Suprapubic skin (tissue), 4 donors: ENCODE measurements around the gene PXMP4. TPM values are rescaled to one million over a fixed set of nuclear protein-coding genes. Genes with fewer than 3 reads are reported as not detected.
A peak's percentile ranks its signal among the peaks of the same experiment; 100 is the strongest.

Source experiments
- DNase-seq, 2 donors: peaks; one replicate each; pipeline ENCODE4 v3.0.0-alpha.2; 2019; ENCODE audit warnings: low spot score in 2 of 2
- H3K27ac ChIP-seq: fragments of 200-600 bp; sonication (generic); one replicate; pipeline ENCODE4 v1.5.1; 2019
- H3K27me3 ChIP-seq: fragments of 200-600 bp; sonication (generic); one replicate; pipeline ENCODE4 v1.5.1; 2019
- H3K36me3 ChIP-seq: fragments of 200-600 bp; sonication (generic); one replicate; pipeline ENCODE4 v1.5.1; 2019
- H3K4me1 ChIP-seq: fragments of 200-600 bp; sonication (generic); one replicate; pipeline ENCODE4 v1.5.1; 2019
- H3K4me3 ChIP-seq: fragments of 200-600 bp; sonication (generic); one replicate; pipeline ENCODE4 v1.5.1; 2019; ENCODE audit warnings: mild to moderate bottlenecking
- H3K9me3 ChIP-seq: fragments of 200-600 bp; sonication (generic); one replicate; pipeline ENCODE4 v1.5.1; 2019
- CTCF ChIP-seq, 2 donors: fragments of 200-600 bp in 1 of 2; fragments of 450-650 bp in 1 of 2; sonication (generic) in 1 of 2; IDR thresholded peaks; one replicate each; pipeline ENCODE4 v1.5.1; 2016 to 2019; ENCODE audit warnings: antibody characterized with exemption in 2 of 2, mild to moderate bottlenecking in 1 of 2, moderate library complexity in 1 of 2
- EP300 ChIP-seq: sonication (generic); formaldehyde crosslinking; IDR thresholded peaks from one replicate; pipeline ENCODE4 v1.6.1; 2017; ENCODE audit warnings: antibody characterized with exemption
- POLR2A ChIP-seq, 2 donors: fragments of 450-650 bp; IDR thresholded peaks; one replicate each; pipeline ENCODE4 v1.6.1; 2017; ENCODE audit warnings: antibody characterized with exemption in 2 of 2, mild to moderate bottlenecking in 2 of 2, moderate library complexity in 2 of 2
- POLR2AphosphoS5 ChIP-seq, 3 donors: sonication (generic); formaldehyde crosslinking; IDR thresholded peaks; one replicate each; pipeline ENCODE4 v1.6.1; 2017; ENCODE audit warnings: antibody characterized with exemption in 3 of 3
- WGBS: methylation state at CpG from one replicate; pipeline ENCODE4 v1.1.5; 2018; 5-methylcytosine and 5-hydroxymethylcytosine counted together
- total RNA-seq, 4 donors: library from RNA; depleted of rRNA; stranded (reverse); fragments of >200 nt; gene quantifications; one replicate each; pipeline ENCODE4 v1.1.0, GENCODE V29; 2016

PXMP4 gene
- total RNA-seq, 4 donors from 2014 or later = 8.7 to 32.4 (median 24.3) TPM

- no peaks in the 10 kb centered on the region for H3K27me3 ChIP-seq
- peaks cover 53% of the 10 kb centered on the region for H3K4me1 ChIP-seq
- no peak for DNase-seq
- peaks cover 4% of the 10 kb centered on the region for H3K36me3 ChIP-seq
- no peaks in the 10 kb centered on the region for H3K9me3 ChIP-seq
- H3K27ac ChIP-seq = peak overlapping the region; percentile 91
- TF ChIP-seq EP300 (no peak), POLR2AphosphoS5 (IDR thresholded peaks at IDR 0.05) (peak in 1 of 3 donors; percentile 25)
- H3K4me3 ChIP-seq = peak overlapping the region; percentile 83
- 32% methylated on average over 16 of the region's 16 CpGs for WGBS
Observed at GRCh38 chr20:33675136-33675959, 44.8 kb downstream of the PXMP4 start.

- Histone ChIP-seq H3K27ac (peak within 1 kb of the TSS; percentile 91), H3K4me1 (peaks cover 57% of the 10 kb centered on the region), H3K27me3 (no peaks in the 10 kb centered on the region), H3K9me3 (no peaks in the 10 kb centered on the region), H3K4me3 (peak within 1 kb of the TSS; percentile 83), H3K36me3 (peaks cover 4% of the 10 kb centered on the region)
- WGBS = 11% methylated on average over 23 of the region's 73 CpGs
- TF ChIP-seq POLR2AphosphoS5 (IDR thresholded peaks at IDR 0.05) (no peak), POLR2A (IDR thresholded peaks at IDR 0.05) (no peak), EP300 (no peak)
- DNase-seq = peak; percentile 89 to 90
Observed at GRCh38 chr20:33674294-33675135, 45.6 kb downstream of the PXMP4 start, which contains the start of gene NECAB3. TSS of gene NECAB3 (minus strand) at chr20:33674428. CDS start at chr20:33674352, 76 bp downstream.

GRCh38 chr20:33673410-33674293, 46.5 kb downstream of the PXMP4 start:
- H3K4me3 ChIP-seq = peak overlapping the region; percentile 83
- H3K9me3 ChIP-seq = no peaks in the 10 kb centered on the region
- TF ChIP-seq EP300 = no peak
- no peak for TF ChIP-seq CTCF (IDR thresholded peaks at IDR 0.05)
- no peak for TF ChIP-seq POLR2A (IDR thresholded peaks at IDR 0.05)
- TF ChIP-seq POLR2AphosphoS5 (IDR thresholded peaks at IDR 0.05) = no peak
- H3K4me1 ChIP-seq = peaks cover 61% of the 10 kb centered on the region
- peaks cover 4% of the 10 kb centered on the region for H3K36me3 ChIP-seq
- H3K27ac ChIP-seq = peak overlapping the region; percentile 91
- 30% methylated on average over 20 of the region's 29 CpGs for WGBS
- no peak for DNase-seq
- no peaks in the 10 kb centered on the region for H3K27me3 ChIP-seq

- no peak for DNase-seq
- Histone ChIP-seq H3K36me3 (peaks cover 4% of the 10 kb centered on the region), H3K27ac (no peak overlapping the region), H3K4me1 (peaks cover 64% of the 10 kb centered on the region), H3K9me3 (no peaks in the 10 kb centered on the region), H3K4me3 (peak overlapping the region; percentile 83), H3K27me3 (no peaks in the 10 kb centered on the region)
- 72% methylated on average over 4 of the region's 4 CpGs for WGBS
- no peak for TF ChIP-seq EP300
- TF ChIP-seq CTCF (IDR thresholded peaks at IDR 0.05) = no peak
- TF ChIP-seq POLR2A (IDR thresholded peaks at IDR 0.05) = no peak
- TF ChIP-seq POLR2AphosphoS5 (IDR thresholded peaks at IDR 0.05) = no peak
Observed at GRCh38 chr20:33673114-33673409, 47.0 kb downstream of the PXMP4 start.

GRCh38 chr20:33672426-33673113, 47.5 kb downstream of the PXMP4 start:
- Histone ChIP-seq H3K9me3 (no peaks in the 10 kb centered on the region), H3K36me3 (peaks cover 4% of the 10 kb centered on the region), H3K4me3 (peak overlapping the region; percentile 83), H3K27ac (no peak overlapping the region), H3K27me3 (no peaks in the 10 kb centered on the region), H3K4me1 (peaks cover 67% of the 10 kb centered on the region)
- TF ChIP-seq CTCF (IDR thresholded peaks at IDR 0.05) (no peak), POLR2AphosphoS5 (IDR thresholded peaks at IDR 0.05) (no peak), POLR2A (IDR thresholded peaks at IDR 0.05) (no peak), EP300 (no peak)
- WGBS = 74% methylated on average over 16 of the region's 17 CpGs
- DNase-seq = no peak
